OCI-LY7 (cell line): ENCODE results near the gene MRPL2.

Source experiments
- CTCF ChIP-seq: fragments of 200-600 bp; sonication (generic); conservative IDR thresholded peaks from 2 replicates; pipeline ENCODE4 v1.5.1; 2014; ENCODE audit warnings: mild to moderate bottlenecking, antibody characterized with exemption, low read length, moderate library complexity, mixed read lengths
- EZH2phosphoT487 ChIP-seq: fragments of 200-600 bp; sonication (generic); IDR thresholded peaks from 2 replicates; pipeline ENCODE4 v1.6.1; 2018; ENCODE audit warnings: low read depth, borderline replicate concordance, mild to moderate bottlenecking, mixed run types, antibody characterized with exemption, low read length, moderate library complexity, mixed read lengths

- TF ChIP-seq CTCF, result no peak
- TF ChIP-seq EZH2phosphoT487, result no peak
Observed at GRCh38 chr6:43016176-43016942, 42.9 kb downstream of the MRPL2 start.
